GM18909 (cell line): ENCODE data around the gene PUS10.

Experiments
- ATAC-seq: cut with Tn5 transposase; IDR thresholded peaks from one replicate; pipeline ENCODE4 v1.9.1; 2021; ENCODE audit warnings: mild to moderate bottlenecking; ENCODE audit not compliant: unreplicated experiment, poor library complexity

Gene PUS10

DNA sequence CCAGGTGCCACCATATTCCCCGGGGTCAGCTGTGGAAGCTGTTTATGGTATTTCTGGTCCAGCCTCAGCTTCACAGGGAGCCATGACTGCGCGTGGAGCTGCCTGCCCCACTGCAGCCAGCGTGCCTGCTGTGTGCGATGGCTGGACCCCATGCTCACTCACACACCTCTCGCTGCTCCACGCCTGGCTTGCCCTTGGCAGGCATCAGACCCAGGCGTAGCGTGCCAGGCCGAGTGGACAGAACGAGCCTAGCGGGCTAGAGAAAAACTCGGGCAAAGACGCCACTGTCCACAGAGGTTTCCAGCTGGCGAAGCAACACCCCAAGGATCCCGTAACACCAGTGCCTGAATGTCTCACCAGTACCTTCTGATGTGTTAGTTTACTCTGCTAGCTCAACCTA is 43.4 kb downstream of the PUS10 start:
- ATAC-seq = no peak

DNA sequence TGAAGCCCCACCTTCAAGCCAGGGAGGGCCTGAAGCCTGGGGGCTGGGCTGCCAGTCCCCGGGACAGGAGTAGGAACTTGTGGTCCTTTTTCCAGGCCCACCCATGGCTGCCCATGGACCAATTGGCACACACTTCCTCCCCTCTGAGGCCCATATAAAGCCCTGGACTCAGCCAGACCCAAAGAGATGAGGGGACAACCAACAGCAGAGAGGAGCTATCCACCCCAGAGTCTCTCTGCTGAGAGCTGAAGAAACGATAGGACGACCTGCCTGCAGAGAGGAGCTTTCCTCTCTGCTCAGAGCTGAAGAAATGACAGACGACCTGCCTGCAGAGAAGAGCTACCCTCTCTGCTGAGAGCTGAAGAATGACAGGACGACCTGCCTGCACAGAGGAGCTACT is 44.4 kb downstream of the PUS10 start:
- ATAC-seq = no peak

DNA sequence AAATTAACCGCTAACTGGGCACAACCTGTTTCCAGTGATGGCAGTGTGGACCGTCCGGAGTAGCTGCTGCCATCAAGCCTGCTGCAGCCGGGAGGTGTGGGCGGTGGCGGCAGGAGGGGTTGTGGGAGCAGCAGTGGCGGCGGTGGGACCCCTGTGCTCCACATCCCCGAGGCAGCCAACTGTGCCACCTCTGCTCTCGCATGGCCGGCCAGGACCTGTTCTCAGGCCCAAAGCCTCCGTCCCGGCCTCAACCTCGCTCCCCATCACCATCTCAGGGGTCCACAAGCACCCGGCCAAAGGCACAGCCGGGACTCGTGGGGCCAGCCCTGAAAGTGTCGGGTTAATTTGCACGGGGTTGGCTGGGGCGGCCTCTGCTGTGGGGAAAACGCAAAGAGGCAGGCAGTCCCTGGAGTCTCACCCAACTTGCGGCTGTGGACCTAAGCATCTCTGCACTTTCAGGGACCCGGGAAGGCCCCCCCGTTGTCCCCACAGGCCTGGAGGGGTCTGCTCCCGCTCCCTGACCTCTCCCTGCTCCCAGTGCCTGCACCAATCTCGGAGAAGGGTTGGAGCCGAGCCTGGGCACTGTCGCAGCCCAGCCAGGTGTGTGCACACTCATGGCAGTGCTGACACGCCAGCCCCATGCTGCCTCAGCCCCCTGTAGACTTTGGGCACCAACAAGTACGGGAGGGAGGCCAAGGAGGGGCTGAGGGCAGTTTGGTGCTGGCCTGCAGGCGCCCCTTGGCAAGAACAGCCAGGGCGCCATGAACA is 45.0 kb downstream of the PUS10 start:
- no peak for ATAC-seq

DNA sequence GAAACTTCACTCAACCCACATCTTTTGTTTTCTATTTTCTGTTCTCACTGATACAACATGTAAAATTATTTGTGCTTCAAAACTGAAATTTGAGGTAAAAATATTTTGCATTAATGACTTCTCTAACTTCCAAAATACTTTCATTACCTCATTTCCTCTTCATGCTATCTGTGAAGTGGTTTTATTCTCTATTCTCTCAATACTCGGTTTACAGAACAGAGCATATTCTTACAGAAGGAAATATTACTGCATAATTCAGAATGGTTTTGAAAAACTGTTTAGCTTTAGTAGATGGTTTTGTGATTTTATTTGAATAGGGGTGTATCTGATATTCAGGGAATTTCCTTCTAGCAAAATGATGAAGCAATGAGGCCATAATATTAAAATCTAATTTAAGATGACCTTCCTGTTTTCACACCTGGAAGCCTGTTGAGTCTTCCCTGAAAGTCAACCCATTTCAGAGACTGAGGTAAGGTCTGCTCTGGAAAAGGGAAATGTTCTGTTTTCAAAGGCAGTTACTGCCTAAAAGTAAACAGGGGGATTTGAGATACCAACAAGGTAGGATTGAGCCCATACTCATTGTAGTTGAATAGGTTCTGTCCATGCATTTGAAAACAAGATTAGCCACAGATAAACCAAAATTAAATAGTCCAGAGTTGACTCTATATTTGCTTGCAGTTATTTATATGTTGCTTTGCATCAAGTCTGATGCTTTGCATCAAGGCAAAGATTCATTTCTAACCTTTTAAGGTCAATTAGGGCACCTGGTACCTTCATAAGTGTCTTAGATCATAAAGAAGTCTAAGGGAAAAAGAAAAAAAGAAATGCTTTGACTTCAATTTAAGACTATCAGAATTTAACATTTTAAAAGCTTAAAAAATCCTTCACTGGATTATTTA is 51.3 kb downstream of the PUS10 start:
- peak; percentile 58 for ATAC-seq

DNA sequence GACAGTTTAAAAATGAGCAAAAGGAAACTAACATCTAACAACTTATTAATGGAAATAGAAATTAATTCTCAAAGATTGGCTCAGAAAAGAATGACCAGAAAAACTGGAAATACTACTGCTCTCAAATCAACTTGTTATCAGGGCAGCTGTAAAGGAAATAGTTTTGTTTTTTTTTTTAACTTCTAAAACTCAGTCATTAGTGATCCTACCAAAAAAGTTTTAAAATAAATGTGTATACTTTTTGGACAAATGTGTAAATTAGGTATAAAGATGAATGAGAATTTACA is 52.6 kb downstream of the PUS10 start:
- ATAC-seq = no peak

DNA sequence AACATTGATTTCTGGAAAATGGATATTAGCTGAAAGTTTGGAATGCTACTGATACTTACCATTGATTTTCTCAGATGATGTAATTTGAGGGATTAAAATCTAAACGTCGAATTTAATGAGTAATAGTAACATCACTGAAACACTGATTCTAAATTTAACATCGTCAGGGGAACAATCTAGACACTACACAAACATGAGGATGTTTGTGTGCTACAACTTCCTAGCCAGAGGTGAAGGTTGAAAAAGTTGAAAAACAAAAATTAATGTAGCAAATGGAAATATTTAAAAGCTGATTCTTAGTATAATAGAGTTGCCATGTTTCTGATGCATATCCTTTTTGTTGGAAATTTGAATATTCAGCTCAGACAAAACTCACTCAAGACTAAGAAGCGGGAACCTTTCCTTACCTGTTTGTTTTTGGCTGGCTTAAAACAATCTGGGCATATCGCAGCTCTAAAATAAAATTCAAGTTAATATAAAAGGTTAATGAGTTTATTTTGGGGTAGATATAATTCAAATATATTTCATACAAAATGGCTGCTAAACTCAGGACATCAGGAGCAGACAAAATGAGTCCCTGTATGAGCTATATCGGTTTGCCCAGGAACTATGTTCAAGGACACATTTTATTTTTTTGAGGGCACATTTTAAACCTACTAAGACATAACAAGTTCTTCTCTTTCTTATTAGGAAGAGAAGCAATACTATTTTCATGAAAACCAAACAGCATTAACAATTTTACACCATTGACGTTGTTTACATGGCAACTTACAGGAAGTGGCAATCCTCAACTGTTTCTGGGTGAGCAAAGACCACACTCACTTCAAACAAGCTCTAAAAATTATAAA is 53.2 kb downstream of the PUS10 start:
- ATAC-seq = no peak

DNA sequence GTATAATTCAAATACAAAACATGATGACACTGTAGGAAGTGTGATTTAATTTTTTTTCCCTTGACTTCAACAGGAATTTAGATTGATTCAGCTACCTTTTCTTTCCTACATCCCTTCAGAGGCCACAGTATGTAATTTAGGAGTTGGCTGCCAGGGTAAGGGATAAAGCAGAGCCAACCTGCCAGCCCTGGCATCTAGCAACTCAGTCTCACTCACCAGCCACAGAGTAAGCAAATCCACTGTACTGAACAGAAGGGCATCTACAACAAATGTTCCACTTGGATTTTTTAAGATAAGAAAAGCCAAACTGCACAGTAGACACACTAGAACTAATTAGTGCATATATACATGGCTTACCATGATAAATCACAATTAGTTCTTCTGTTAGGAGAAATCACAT is 54.9 kb downstream of the PUS10 start:
- no peak for ATAC-seq

DNA sequence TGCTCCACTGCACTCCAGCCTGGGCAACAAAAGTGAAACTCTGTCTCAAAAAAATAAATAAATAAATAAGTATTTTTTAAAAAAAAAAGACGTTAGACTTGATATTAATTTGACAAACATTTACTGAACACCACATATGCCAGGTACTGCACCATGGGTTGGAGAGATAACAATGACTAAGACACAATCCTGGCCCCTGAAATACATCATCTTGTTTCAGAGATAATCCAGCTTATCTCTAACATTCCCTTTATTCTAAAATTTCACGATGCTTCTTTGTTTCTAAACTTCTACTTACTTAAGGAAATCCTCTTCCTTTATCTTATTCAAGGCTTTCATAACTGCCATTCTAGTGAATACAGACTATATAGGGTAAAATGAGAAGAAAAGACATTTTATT is 55.5 kb downstream of the PUS10 start:
- ATAC-seq = no peak

DNA sequence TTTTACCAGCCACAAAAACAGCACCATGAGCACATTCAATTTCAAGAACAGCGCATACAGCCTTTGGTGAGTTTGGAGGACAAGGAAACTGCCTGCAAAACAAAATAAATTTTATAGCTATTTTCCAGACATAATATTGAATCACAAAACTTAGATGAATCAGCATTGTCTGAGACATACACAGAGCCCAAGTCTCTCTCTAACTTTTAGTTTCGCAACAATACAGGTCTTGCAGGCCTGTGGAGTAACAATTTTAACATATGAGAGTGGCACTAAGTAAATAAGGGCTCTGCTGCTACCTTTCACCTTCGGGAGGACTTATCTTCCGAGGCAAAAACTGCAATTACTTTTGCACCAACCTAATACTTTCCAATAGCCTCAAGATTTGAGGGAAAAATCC is 56.6 kb downstream of the PUS10 start:
- no peak for ATAC-seq

DNA sequence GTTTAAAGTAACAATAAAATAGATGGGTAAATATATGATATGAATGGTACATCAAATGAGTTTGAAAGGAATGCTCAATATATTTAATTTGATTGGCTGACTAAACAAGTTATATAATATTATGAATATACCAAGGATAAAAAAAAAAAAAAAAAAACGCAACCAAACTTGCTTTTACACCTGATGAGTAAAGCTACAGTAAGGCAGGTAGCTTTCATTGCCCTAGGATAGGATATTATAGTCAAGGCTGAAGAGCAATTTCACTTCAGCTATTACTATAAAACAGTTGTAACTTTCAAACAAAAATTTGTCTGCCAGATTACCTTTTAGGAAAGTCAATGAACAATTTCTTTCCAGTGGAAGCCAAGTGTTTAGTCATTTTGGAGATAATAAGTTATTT is 57.3 kb downstream of the PUS10 start:
- ATAC-seq = no peak

DNA sequence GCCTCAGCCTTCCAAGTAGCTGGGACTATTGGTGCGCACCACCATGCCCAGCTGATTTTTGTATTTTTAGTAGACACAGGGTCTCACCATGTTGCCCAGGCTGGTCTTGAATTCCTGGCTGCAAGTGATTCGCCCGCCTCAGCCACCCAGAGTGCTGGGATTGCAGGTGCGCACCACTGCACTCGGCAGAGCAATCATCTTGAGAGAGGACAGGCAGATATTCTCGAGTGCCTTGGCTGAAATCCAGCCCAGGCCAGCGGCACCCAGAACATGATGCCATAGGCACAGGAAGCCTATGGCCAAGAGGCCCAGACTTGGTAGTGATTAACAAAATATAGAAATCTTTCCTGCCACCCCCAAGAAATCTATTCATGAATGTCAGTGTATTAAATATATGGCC is 58.6 kb downstream of the PUS10 start:
- ATAC-seq = no peak

DNA sequence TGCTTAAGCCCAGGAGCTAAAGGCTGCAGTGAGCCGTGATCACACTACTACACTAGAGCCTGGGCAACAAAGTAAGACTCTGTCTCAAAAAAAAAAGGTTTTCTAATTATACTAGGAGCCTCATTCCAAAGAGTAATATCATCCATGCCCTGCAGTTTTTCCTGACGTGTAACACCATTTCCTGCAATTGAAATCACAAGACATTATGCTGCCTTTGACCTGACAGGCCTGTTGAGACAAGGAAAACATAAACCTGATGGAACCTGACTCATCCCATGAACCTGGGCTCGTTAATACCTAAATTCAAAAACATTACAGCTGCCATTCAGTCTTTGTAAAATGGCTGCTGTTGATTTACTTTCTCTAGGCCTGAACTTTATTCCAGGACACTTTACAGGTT is 59.3 kb downstream of the PUS10 start:
- no peak for ATAC-seq

DNA sequence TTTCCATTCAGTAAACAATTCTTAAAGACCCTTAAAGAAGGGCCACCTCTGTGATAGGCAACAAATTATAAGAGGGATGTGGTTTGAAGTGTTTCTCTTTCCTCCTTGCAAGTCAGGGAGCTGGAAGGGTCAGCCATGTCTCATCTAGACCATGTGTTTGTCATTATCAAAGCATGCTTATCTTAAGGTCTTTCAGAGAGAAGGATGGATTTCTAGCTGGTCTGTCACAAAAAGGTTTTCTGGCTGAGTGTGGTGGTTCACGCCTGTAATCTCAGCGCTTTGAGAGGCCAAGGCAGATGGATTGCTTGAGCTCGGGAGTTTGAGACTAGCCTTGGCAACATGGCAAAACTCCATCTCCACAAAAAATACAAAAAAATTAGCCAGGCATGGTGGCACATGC is 59.7 kb downstream of the PUS10 start:
- ATAC-seq = no peak

DNA sequence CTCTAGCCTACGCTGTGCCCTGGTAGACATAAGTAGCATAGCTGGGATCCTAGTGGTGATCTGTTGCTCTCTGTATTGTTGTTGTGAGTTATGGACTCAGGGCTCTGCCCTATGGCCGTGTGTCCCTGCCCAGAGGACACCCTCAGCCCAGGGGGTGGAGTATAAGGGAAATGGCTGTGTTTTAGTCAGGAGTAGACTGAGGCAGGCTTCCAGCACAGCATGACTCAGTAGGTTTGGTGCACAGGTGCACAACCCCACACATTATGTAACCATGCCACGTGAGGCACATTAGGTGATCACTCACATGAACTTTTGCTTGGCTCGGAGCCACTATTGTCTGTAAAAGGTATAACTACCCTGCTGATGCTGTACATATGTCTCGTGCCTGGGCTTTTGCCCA is 60.4 kb downstream of the PUS10 start:
- ATAC-seq = no peak

DNA sequence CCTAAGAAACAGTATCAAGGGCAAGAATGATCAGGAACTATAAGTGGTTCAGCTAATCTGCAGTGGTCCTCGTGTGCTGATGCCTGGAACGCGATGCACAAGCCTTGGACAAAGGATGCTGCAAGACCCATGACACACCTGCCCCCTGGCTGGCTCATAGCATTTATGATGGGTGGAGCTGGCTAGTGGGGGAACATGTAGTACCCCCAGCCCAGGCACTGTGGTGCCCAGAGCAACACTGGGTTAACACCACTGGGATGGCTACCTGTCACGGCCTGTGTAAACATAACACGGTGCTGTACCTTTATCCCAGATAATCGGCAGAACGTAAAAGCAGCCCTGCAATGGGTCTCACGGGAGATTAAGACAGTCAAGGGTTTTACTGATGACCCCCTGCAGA is 60.8 kb downstream of the PUS10 start:
- no peak for ATAC-seq

DNA sequence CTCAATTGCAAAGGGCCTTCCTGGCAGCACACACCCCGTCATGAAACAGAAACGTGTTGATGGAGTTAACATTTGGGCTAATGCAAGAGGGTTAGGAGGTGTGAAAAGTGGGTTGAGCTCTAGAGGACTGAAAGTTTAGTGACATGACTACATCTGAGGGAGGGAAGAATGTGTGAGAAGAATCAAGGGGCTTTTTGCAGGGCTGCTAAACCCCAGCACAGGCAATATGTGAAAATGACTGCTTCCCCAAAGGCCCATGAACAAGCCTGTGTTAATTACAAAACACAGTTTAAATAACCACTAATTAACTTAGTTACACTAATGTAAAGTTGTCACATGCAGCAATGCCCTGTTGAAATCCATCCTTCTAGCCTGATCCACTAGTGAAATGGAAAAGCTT is 63.9 kb downstream of the PUS10 start:
- ATAC-seq = peak; percentile 45

DNA sequence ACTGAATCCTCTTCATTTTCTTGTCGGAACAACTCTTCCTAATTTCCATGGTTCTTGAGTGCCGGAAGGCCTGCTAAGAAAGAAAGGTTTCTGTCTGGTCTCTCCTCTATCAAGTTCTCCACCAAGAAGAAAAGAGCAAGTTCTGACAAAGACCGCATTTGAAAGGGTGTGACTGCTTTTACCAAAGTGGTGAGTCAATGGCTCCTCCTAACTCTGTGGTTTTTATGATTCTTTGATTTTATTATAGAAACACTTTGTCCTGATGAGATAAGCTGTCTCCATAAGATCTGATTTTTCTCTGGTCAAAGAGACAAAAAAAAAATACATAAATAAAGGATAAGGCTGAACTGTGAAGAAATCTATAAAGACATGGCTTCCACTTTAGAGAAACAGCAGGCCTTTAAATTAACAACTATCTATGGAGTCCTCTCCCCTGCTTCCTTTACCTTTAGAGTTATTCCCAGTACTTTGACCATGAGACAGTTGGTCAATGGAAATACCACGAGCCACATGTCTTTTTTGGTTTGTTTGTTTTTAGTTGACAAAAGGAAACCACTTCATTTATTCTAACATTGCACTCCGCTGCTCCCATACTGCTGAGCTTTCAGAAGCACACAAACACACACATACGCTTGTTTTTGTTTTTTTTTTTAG is 69.0 kb downstream of the PUS10 start:
- ATAC-seq = no peak

DNA sequence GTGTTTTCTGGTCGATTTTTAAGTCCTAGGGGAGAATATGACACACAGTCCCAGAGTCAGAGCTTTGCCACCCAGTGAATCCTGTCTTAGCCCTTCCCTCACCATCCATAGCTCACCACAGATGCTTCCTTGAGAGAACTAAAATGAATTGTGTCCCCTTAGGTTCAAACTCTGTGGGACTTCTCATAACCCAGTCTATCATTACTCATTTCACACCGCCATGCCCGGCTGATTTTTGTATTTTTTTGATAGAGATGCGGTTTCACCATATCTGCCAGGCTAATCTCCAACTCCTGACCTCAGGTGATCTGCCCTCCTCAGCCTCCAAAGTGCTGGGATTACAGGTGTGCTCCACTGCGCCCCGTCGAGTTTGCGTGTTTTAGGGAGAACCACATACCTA is 69.9 kb downstream of the PUS10 start:
- no peak for ATAC-seq

DNA sequence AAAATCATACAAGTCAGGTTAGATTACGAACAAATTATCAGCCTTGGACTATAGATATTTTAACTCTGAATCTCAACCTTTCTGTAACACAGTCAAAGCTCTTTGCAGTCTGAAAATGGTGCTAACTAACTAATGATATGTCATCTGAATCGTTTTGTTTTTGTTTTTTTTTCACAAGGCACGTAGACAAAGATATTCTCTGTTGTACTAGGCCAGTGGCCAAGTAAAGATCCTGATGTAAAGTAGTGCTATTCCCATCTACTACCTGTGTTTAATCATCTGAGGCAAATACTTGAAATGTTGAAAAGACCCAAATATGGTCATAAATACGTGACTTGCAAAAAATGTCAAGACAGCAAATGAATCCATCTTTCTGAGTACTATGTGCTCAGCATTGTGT is 71.0 kb downstream of the PUS10 start:
- no peak for ATAC-seq

DNA sequence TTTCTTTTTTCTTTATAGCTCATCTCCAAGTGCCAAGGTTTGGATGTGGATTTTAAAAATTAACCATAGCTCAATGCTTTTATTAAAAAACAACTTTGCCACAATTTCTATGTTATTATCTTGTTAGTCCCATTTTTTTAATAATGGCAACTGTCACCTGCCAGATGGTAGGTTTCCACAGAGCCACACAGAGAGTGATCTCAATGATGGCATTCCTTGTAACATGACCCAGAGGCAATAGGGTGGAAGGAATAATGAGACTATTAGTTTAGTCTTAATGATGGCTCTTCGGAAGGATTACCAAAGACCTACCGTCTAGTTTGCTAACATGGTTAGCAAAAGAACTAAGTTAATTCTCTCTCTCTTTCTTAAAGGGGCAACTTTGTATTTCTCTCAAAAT is 72.7 kb downstream of the PUS10 start:
- ATAC-seq = no peak

DNA sequence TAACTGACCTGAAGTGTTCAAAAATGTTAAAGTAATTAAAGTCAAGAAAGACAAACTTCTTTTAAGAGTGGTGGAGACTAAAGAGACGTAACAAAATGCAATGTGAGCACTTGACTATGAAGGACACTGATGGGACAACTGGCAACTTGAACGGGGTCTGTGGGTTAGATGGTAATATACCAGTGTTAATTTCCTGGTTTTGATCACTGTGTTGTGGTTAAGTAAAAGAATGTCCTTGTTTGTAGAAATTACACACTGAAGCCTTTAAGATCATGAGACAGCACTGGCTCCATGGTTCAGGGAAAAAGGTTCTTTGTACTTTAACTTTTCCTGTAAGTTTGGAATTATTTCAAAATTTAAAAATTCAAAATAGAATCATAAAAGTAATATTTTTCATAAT is 78.4 kb downstream of the PUS10 start:
- ATAC-seq = no peak
